Measurements from ENCODE around the gene INMT. TPM values are rescaled to one million over a fixed set of nuclear protein-coding genes. Genes with fewer than 3 reads are reported as not detected.

INMT gene
- total RNA-seq = 14.3 and 17.0 TPM in 2 replicates

DNA sequence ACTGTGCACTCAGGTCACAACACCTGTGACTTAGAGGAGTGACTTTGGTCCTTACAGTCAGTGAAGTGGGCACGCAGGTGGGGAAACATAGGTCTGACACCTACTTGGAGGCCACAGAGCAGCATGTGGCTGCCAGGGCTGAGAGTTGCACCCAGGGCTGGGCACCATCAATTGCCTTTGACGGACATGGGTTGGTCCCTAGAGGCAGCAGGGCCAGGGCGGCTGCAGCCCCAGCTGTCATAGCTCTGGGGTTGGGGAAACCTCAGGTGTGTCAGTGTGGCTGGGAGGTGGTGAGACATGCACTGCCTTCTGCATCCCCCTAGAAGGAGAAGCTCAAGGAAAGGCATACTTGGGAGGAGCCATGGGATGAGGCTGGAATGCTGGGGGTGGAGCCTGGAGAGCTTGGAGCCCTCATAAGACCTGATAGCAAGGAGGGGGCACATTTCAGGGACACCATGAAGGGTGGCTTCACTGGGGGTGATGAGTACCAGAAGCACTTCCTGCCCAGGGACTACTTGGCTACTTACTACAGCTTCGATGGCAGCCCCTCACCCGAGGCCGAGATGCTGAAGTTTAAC is at the start of gene INMT:
Gene INMT, plus strand, starts transcription at position 440 of the 578 bp plus-strand sequence. Its CDS starts 16 bp downstream, at position 456.

DNA sequence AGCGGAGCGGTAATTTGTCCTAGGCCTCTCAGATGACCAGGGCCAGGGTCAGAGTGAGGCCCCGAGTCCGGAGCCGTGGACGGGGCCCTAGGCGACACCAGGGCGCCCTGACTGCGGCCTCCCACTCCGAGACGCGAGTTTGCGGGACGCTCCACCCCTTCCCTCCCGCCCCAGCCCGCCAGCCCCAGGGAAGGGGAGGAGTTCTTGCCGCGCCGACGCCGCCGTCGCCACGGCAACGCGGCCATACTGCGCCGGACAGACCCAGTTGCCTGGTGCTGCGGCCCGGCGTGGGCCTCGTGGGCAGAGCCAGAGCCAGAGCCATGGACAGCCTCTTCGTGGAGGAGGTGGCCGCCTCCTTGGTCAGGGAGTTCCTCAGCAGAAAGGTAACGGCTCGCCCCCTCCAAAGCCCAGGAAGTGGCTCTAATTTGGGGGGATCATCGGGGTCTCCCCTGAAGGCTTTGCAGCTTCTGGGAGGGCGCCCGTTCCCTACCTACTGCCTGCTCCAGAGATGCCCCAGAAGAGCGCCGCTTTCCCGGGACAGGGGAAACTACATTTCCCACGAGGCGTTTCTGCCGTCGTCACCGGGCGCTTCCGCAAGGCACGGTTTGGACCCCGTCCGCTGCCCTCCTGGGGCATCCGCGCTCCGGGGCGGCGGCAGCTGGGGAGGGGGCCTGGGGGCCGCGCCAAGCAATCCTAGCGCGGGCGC is 19.4 kb downstream of the INMT start, which contains the start of gene MINDY4:
Gene MINDY4, plus strand, starts transcription at position 244 of the 706 bp plus-strand sequence. Its CDS starts 77 bp downstream, at position 321.

Other genes starting within 250 kb of the INMT start
- 8.5 and 22.5 TPM in 2 replicates for gene GGCT, start 247.3 kb upstream of the INMT start, total RNA-seq
- 117 and 160 TPM in 2 replicates for gene GARS1, start 157.3 kb upstream of the INMT start, total RNA-seq
- gene CRHR2, start 69.7 kb upstream of the INMT start, total RNA-seq = not detected in 2 replicates
- gene MINDY4, start 19.3 kb downstream of the INMT start, total RNA-seq = 4.4 and 6.3 TPM in 2 replicates
- gene AQP1, start 159.7 kb downstream of the INMT start, total RNA-seq = 1.4 and 1.7 TPM in 2 replicates
- gene GHRHR, start 211.8 kb downstream of the INMT start, total RNA-seq = not detected in 2 replicates